Esophagus muscularis mucosa (tissue), 3 donors: Measurements from ENCODE around the gene ATP5F1C.
"Not testable (repeated sequence)": the region's sequence is repeated elsewhere in the genome, so short reads cannot be mapped to it uniquely, and the experiment has no call there.

Source experiments
- EP300 ChIP-seq: sonication (generic); formaldehyde crosslinking; IDR thresholded peaks from one replicate; pipeline ENCODE4 v1.6.1; 2017; ENCODE audit warnings: antibody characterized with exemption
- TF ChIP-seq, protein P1 (sequence below), 3 experiments: fragments of 200-600 bp in 2 of 3; fragments of 450-650 bp in 1 of 3; sonication (generic) in 2 of 3; IDR thresholded peaks; one replicate each; pipeline ENCODE4 v1.5.1; 2017 to 2019; ENCODE audit warnings: antibody characterized with exemption in 3 of 3, mild to moderate bottlenecking in 2 of 3, moderate library complexity in 1 of 3

DNA sequence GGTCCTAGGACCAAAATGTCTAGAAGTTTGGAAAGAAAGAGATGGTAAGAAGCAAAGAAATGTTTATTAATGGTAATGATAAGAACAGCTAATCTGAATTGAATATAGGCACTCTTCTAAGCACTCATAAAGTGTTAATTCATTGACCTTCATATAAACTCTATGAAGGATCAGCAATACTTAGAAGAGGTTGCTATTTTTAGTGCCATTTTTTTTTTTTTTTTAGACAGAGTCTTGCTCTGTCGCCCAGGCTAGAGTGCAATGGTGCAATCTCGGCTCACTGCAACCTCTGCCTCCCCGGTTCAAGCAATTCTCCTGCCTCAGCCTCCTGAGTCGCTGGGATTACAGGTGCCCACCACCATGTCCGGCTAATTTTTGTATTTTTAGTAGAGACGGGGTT lies 5.8 kb upstream of the ATP5F1C start:
- TF ChIP-seq, protein P1, sequence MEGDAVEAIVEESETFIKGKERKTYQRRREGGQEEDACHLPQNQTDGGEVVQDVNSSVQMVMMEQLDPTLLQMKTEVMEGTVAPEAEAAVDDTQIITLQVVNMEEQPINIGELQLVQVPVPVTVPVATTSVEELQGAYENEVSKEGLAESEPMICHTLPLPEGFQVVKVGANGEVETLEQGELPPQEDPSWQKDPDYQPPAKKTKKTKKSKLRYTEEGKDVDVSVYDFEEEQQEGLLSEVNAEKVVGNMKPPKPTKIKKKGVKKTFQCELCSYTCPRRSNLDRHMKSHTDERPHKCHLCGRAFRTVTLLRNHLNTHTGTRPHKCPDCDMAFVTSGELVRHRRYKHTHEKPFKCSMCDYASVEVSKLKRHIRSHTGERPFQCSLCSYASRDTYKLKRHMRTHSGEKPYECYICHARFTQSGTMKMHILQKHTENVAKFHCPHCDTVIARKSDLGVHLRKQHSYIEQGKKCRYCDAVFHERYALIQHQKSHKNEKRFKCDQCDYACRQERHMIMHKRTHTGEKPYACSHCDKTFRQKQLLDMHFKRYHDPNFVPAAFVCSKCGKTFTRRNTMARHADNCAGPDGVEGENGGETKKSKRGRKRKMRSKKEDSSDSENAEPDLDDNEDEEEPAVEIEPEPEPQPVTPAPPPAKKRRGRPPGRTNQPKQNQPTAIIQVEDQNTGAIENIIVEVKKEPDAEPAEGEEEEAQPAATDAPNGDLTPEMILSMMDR (IDR thresholded peaks at IDR 0.05), result not testable (repeated sequence)
- TF ChIP-seq EP300, result not testable (repeated sequence)
